ENCODE data around the gene P3H2.

P3H2 gene

DNA sequence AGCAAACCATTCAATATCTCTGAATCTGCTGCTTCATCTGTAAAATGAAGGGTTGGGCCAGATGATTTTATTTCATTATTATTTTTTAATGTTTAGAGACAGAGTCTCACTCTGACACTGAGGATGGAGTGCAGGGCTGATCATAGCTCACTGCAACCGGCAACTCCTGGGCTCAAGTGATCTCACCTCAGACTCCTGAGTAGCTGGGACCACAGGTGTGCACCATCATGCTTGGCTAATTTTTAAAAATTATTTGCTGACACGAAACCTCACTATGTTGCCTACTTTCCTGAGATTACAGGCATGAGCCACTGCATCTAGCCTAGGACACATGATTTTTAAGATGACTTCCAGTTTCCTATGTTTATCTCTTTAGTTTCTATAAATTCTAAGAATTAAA lies 105.8 kb downstream of the P3H2 start:
- no peak for TF ChIP-seq CTCF (IDR thresholded peaks at IDR 0.05)
- TF ChIP-seq ZFX (IDR thresholded peaks at IDR 0.05; ENCODE audit: borderline replicate concordance): no peak
- no peak overlapping the region for H3K27ac ChIP-seq

DNA sequence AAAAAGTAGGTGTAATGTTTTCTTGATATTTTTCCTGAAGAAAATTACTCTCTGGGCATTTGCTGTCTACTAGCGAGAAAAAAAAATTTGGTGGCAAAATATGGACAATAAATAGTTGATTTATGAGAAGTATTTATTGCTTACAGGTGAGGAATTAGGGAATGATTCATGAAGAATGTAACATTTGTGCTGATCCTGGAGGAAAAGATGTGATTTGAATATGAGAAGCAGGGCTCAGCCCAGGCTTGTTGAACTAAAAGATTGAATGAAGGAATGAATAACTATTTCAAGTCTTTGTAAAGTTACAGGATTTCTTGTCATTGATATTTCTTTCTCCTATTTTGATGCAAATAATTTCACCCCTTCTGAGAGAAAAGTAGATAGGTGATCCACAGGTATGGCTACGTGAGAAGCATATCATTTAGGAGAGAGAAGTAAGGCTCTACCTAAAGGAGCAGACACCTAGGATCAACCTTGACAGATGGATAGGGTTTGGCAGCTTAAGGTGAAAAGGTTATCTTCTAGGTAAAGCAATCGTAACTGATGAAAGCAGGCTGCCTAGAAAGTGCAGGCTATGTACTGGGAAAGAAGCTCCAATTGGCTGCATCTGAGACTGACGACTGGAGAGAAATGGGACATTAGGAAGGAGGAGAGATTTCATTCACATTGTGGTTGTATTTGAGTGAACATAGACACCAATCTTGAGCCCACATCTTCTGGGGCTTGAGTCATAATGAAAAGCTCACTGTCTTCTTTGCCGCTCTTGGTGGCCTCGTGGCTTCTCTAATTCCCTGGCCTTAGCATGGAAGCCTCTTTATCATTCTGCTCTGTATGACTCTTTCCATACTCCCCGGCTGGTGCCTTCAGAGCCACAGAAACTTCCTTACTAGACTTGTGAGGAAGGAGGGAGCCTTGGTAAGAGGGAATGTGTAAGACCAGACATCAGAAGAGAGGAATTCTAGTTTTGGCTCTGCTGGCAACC lies 106.5 kb downstream of the P3H2 start:
- no peak overlapping the region for H3K27ac ChIP-seq
- no peak for TF ChIP-seq ZFX (IDR thresholded peaks at IDR 0.05; ENCODE audit: borderline replicate concordance)
- no peak for TF ChIP-seq CTCF (IDR thresholded peaks at IDR 0.05)

- no peak overlapping the region for H3K27ac ChIP-seq
- TF ChIP-seq CTCF (IDR thresholded peaks at IDR 0.05) (no peak), ZFX (IDR thresholded peaks at IDR 0.05; ENCODE audit: borderline replicate concordance) (no peak)
These were observed 107.9 kb downstream of the P3H2 start for GRCh38 chr3:190012784-190013183.

DNA sequence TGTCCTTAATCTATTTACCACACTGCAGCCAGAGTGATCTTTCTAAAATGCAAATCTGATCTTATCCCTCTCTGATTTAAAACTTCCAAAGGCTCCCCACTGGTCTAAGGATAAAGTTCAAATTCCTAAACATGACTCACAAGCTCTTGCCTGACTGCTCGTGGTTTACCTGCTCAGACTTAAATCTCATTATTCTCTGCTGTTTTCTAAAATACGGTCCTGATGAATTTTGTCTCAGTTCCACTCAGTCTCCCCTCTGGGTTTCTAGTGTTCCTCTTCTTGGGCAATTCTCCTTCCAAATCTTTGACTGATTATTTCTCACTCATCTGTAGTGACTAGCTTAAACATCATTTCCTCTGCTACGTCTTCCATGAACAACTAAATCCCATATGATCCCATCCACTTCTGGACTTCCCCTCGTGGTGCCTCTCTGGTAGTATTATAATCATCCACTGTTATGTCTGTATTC lies 108.3 kb downstream of the P3H2 start:
- no peak overlapping the region for H3K27ac ChIP-seq
- TF ChIP-seq ZFX (IDR thresholded peaks at IDR 0.05; ENCODE audit: borderline replicate concordance) (no peak), CTCF (IDR thresholded peaks at IDR 0.05) (no peak)

DNA sequence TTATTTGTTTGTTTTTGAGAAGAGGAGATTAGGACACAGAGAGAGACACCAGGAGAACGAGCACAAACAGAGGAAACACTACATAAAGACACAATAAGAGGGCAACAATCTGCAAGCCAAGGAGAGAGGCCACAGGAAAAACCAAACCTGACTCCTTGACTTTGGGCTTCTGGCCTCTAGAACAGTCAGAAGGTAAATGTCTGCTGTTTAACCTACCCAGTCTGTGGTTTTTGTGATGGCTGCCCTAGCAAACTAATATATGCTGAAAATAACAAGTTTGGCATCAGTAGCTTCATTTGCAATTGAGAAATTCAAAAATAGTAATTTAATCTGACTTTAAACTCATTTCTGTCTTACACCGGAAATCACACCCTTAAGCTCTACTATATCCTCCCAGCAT lies 110.2 kb downstream of the P3H2 start:
- no peak overlapping the region for H3K27ac ChIP-seq
- TF ChIP-seq CTCF (IDR thresholded peaks at IDR 0.05): no peak
- no peak for TF ChIP-seq ZFX (IDR thresholded peaks at IDR 0.05; ENCODE audit: borderline replicate concordance)

- H3K27ac ChIP-seq: no peak overlapping the region
- no peak for TF ChIP-seq ZFX (IDR thresholded peaks at IDR 0.05; ENCODE audit: borderline replicate concordance)
- no peak for TF ChIP-seq CTCF (IDR thresholded peaks at IDR 0.05)
These were observed 111.1 kb downstream of the P3H2 start for GRCh38 chr3:190009614-190010013.

DNA sequence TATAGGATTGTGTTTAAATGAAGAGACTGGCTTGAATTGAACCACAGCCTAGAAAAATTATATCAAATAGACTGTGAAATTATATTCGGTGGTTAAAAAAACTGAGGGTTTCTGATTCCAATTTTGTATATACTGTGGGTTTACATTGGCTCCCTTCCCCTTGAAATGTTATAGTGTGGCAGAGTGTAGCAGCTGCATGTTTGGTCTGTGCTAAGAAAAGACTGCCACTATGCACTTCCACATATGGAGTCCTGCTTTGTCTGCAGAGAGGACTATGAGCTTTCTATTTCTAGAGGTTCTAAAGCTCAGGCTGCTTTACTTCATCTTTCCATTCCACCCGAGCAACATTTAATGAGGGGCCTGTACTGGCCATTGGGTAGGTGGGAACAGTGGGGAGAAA lies 112.3 kb downstream of the P3H2 start:
- no peak for TF ChIP-seq ZFX (IDR thresholded peaks at IDR 0.05; ENCODE audit: borderline replicate concordance)
- no peak for TF ChIP-seq CTCF (IDR thresholded peaks at IDR 0.05)
- no peak overlapping the region for H3K27ac ChIP-seq

All from 22Rv1 (cell line).